Stimulated activated naive B cell treated with anti-CD40 and anti-IgM and Interleukin-4, amounts not matched to agents 10 μg/mL and 1 μg/mL and 100 μg/mL, for 72 hours (primary cell): Measurements from ENCODE around the gene NYNRIN.

Source experiments
- ATAC-seq, 2 donors: fragments of 150-1000 bp; cut with Tn5 transposase; replicated peaks; 2 replicates each; pipeline ENCODE4 v1.10.0; 2021; ENCODE audit warnings: moderate library complexity in 1 of 2
- DNase-seq: peaks from one replicate; pipeline ENCODE4 v3.0.0; 2021
- H3K27ac Mint-ChIP-seq: one replicate; pipeline ENCODE4 v1.8.0; 2022; ENCODE audit warnings: mild to moderate bottlenecking, mixed read lengths
- H3K27me3 Mint-ChIP-seq, 2 donors: one replicate each; pipeline ENCODE4 v1.8.0; 2022; ENCODE audit warnings: mixed read lengths in 2 of 2
- H3K36me3 Mint-ChIP-seq, 2 donors: one replicate each; pipeline ENCODE4 v1.8.0; 2022; ENCODE audit warnings: mixed read lengths in 2 of 2, mild to moderate bottlenecking in 1 of 2
- H3K4me1 Mint-ChIP-seq, 2 donors: one replicate each; pipeline ENCODE4 v1.8.0; 2022; ENCODE audit warnings: mixed read lengths in 2 of 2, mild to moderate bottlenecking in 1 of 2
- H3K4me3 Mint-ChIP-seq, 2 donors: one replicate each; pipeline ENCODE4 v1.8.0; 2022; ENCODE audit warnings: mild to moderate bottlenecking in 2 of 2, mixed read lengths in 2 of 2, moderate library complexity in 1 of 2
- H3K9me3 Mint-ChIP-seq, 2 donors: one replicate each; pipeline ENCODE4 v1.8.0; 2022; ENCODE audit warnings: mixed read lengths in 2 of 2, mild to moderate bottlenecking in 1 of 2

The NYNRIN gene

DNA sequence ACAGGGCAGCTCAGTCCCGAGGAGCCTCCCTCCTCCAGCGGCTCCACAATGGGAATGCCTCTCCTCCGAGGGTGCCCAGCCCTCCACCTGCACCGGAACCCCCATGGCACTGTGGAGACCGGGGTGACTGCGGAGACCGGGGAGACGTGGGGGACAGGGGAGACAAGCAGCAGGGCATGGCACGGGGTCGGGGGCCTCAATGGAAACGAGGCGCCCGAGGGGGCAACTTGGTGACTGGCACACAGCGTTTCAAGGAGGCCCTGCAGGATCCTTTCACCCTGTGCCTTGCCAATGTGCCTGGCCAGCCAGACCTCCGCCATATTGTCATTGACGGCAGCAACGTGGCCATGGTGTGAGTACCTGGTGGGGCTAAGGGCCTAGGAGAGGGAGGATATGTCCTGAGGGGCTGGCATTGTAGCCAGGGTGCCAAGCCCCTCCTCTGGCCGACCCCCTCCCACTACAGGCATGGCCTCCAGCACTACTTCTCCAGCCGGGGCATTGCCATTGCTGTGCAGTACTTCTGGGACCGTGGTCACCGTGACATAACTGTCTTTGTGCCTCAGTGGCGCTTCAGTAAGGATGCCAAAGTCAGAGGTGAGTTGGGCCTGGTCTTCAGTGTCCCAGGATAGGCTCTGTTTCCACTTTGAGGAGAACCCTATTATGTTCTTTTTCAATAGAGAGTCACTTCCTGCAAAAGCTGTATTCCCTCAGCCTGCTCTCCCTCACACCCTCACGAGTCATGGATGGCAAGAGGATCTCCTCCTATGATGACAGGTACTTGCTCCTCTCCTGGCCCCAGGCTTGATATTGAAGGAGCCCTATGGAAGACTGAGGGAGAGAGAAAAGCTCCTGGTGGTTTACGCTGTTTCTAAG lies 33.7 kb downstream of the NYNRIN start:
- no peak for ATAC-seq
- Mint-ChIP-seq H3K27me3 (no peaks in the 10 kb centered on the region), H3K27ac (no peak overlapping the region), H3K9me3 (no peaks in the 10 kb centered on the region), H3K36me3 (peaks cover 45 to 65% of the 10 kb centered on the region in 2 donors), H3K4me3 (no peak overlapping the region), H3K4me1 (peaks cover 55 to 75% of the 10 kb centered on the region in 2 donors)
- no peak for DNase-seq

DNA sequence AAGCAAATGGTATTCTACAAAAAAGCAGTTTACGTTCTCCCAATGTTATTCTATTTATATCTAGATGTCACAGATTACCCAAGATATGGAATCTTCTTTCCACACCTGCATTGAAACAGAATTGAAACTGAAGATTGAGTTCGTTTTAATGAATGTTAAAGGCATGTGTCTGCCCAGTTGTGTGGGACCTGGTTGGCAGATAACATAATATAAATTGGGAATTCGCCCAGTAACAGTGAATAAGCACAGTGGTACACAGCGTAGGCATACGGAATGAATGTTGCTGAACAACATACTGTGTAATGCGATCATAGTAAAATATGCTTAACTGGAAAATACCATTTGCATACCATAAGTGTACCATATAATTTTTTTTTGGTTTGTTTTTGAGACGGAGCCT lies 35.2 kb downstream of the NYNRIN start:
- Mint-ChIP-seq H3K4me1 (peaks cover 56 to 78% of the 10 kb centered on the region in 2 donors), H3K9me3 (no peaks in the 10 kb centered on the region), H3K27me3 (no peaks in the 10 kb centered on the region), H3K27ac (no peak overlapping the region), H3K4me3 (no peak overlapping the region), H3K36me3 (peaks cover 51 to 70% of the 10 kb centered on the region in 2 donors)
- ATAC-seq: no peak
- no peak for DNase-seq

DNA sequence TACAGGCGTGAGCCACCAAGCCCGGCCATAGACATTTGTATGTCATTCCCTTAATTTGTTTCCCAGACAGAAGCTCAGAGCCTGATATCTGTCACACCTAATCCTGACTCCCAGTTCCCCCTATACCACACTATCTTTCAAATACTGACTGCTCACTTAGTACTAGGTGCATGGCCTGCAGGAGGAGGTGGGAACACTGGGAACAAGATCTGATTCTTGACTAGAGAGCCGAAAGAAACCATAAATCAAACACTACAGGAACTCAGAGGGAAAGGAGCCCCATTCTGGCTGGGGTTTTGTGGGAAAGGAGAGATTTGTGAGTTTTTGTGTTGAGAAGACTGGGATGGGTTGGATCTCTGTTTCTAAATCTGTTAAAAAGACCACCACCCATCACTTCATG lies 35.9 kb downstream of the NYNRIN start:
- H3K27ac Mint-ChIP-seq: peak overlapping the region; percentile 91
- H3K36me3 Mint-ChIP-seq: peaks cover 55 to 71% of the 10 kb centered on the region in 2 donors
- peaks cover 56 to 78% of the 10 kb centered on the region in 2 donors for H3K4me1 Mint-ChIP-seq
- DNase-seq (no peak), ATAC-seq (no peak)
- no peak overlapping the region for H3K4me3 Mint-ChIP-seq
- no peaks in the 10 kb centered on the region for H3K9me3 Mint-ChIP-seq
- H3K27me3 Mint-ChIP-seq: no peaks in the 10 kb centered on the region

DNA sequence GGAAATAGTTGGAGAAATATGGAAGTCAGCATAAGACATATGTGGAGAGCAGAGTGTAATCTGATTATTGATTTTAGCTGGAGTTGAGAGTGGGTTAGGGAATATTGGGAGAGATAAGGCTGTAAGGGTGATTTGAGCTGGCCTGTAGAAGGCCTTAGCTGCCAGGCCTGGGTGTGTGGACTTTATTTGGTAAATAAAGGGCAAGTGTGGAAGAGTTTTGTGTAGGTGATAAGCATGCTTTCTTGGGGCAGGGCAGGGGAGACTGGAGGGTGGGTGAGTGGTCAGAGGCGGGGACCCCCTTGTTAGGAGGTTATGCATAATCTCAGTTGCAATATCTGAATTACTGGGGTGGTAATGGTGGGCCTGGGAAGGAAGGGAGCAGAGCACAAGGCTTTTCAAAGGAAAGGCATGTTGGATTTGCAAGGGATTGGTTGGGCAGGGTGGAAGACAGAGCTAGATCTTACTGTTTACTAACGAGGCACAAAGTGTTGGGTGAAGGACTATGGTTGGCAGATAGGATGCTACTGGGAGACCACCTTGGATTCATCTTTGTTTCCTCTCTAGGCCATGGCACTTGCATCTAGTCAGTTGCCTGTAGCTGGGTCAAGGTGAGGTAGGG lies 36.5 kb downstream of the NYNRIN start:
- no peaks in the 10 kb centered on the region for H3K9me3 Mint-ChIP-seq
- peaks cover 56 to 81% of the 10 kb centered on the region in 2 donors for H3K4me1 Mint-ChIP-seq
- H3K27ac Mint-ChIP-seq: peak overlapping the region; percentile 91
- peaks cover 55 to 77% of the 10 kb centered on the region in 2 donors for H3K36me3 Mint-ChIP-seq
- H3K4me3 Mint-ChIP-seq: no peak overlapping the region
- H3K27me3 Mint-ChIP-seq: no peaks in the 10 kb centered on the region
- ATAC-seq (no peak), DNase-seq (no peak)

DNA sequence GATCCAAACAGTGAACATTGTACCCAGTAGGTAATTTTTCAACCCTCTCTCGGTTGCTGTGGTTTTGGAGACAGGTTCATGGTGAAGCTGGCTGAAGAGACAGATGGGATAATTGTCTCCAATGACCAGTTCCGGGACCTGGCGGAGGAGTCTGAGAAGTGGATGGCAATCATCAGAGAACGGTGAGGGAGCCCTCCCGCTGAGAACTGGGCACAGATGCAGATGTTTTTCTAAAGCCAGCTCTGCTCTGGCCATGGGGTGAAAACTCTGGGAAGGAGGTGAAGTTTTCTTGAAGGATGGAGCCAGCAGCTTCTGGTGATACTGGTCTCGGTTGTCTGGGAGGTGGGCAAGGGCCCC lies 37.2 kb downstream of the NYNRIN start:
- Mint-ChIP-seq H3K27ac (peak overlapping the region; percentile 91), H3K4me1 (peaks cover 61 to 85% of the 10 kb centered on the region in 2 donors)

GRCh38 chr14:24436355-24437019 lies 37.7 kb downstream of the NYNRIN start:
- no peaks in the 10 kb centered on the region for H3K27me3 Mint-ChIP-seq
- peak overlapping the region; percentile 93 for H3K27ac Mint-ChIP-seq
- ATAC-seq: peak; percentile 62
- H3K4me3 Mint-ChIP-seq: peak overlapping the region; percentile 52 to 54
- H3K4me1 Mint-ChIP-seq: peaks cover 56 to 85% of the 10 kb centered on the region in 2 donors
- no peaks in the 10 kb centered on the region for H3K9me3 Mint-ChIP-seq
- DNase-seq: no peak
- peaks cover 51 to 77% of the 10 kb centered on the region in 2 donors for H3K36me3 Mint-ChIP-seq

More for the DNA sequence above, 37.2 kb downstream of the NYNRIN start:
- DNase-seq (no peak), ATAC-seq (no peak)
- H3K36me3 Mint-ChIP-seq: peaks cover 55 to 80% of the 10 kb centered on the region in 2 donors
- no peaks in the 10 kb centered on the region for H3K9me3 Mint-ChIP-seq
- H3K4me3 Mint-ChIP-seq: peak overlapping the region; percentile 31 to 47
- no peaks in the 10 kb centered on the region for H3K27me3 Mint-ChIP-seq

GRCh38 chr14:24437020-24437735 lies 38.4 kb downstream of the NYNRIN start:
- Mint-ChIP-seq H3K4me3 (peak overlapping the region; percentile 52 to 54), H3K27me3 (no peaks in the 10 kb centered on the region), H3K36me3 (peaks cover 47 to 75% of the 10 kb centered on the region in 2 donors), H3K27ac (peak overlapping the region; percentile 93), H3K9me3 (no peaks in the 10 kb centered on the region), H3K4me1 (peaks cover 54 to 85% of the 10 kb centered on the region in 2 donors)
- DNase-seq (no peak), ATAC-seq (no peak)

- DNase-seq (no peak), ATAC-seq (no peak)
- Mint-ChIP-seq H3K27ac (peak overlapping the region; percentile 93), H3K36me3 (peaks cover 47 to 79% of the 10 kb centered on the region in 2 donors), H3K4me3 (no peak overlapping the region), H3K9me3 (no peaks in the 10 kb centered on the region), H3K27me3 (no peaks in the 10 kb centered on the region), H3K4me1 (peaks cover 54 to 84% of the 10 kb centered on the region in 2 donors)
Measured at GRCh38 chr14:24437736-24438067, 38.9 kb downstream of the NYNRIN start.

- Mint-ChIP-seq H3K4me3 (no peak overlapping the region), H3K36me3 (peaks cover 40 to 76% of the 10 kb centered on the region in 2 donors), H3K27me3 (no peaks in the 10 kb centered on the region), H3K27ac (peak overlapping the region; percentile 54), H3K4me1 (peaks cover 51 to 76% of the 10 kb centered on the region in 2 donors), H3K9me3 (no peaks in the 10 kb centered on the region)
- ATAC-seq: no peak
- DNase-seq: no peak
Measured at GRCh38 chr14:24438223-24439097, 39.7 kb downstream of the NYNRIN start.

DNA sequence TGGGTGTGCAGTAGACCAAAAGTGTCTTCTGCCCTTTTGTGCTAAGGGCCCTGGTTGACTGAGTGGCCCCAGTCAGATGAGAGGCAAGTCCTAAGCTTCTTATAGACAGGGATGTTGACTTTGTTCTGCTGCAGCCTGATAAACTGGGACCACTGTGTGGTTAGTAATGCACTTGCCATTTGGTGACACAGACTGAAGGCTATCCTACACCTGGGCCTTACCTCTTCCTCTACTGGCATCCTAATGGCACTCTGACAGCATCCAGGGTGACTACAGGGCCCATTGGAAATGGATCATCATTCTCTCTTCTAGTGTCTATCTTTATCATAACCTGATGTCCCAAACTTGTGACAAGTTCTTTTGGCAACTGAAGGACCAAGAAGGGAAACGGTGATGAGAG lies 40.5 kb downstream of the NYNRIN start:
- Mint-ChIP-seq H3K36me3 (peaks cover 38 to 76% of the 10 kb centered on the region in 2 donors), H3K4me1 (peaks cover 52 to 75% of the 10 kb centered on the region in 2 donors), H3K27ac (peak overlapping the region; percentile 11), H3K4me3 (no peak overlapping the region), H3K27me3 (no peaks in the 10 kb centered on the region), H3K9me3 (no peaks in the 10 kb centered on the region)
- DNase-seq (no peak), ATAC-seq (no peak)

DNA sequence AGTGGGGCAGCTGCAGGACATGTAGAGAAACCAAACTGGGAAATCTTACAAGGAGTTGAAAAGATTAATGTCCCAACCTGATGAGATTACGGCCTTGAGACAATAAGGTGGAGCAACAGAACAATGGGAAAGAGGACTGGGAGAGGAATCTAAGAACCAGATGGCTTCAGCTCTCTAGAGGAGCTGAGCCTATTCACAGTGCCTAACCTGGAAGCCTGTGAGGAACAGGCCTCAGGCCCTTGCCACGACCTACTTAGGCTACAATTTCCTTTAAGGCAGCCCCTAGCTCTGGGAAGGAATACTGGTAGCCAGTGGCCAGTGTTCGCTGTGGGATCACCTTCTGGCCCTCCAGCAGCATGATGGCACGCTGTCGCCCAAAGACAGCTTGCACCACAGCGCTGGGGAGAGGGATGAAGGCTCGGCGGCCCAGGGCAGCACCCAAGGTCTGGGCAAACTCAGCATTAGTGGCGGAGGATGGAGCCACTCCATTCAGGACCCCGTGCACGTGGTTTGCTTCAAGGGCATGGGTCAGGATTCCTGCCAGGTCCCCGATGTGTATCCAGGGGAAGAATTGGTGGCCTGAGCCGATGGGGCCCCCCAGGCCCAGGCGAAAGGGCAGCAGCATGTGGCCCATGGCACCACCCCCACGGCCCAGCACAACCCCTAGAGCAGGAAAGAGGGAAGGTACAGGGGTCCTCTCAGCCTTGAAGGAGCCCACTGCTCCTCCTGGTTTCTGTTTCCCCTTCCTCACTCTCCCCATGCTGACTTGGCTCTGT lies 41.2 kb downstream of the NYNRIN start:
- Mint-ChIP-seq H3K4me3 (no peak overlapping the region), H3K27ac (peak overlapping the region; percentile 0), H3K36me3 (peaks cover 35 to 74% of the 10 kb centered on the region in 2 donors), H3K27me3 (no peaks in the 10 kb centered on the region), H3K4me1 (peaks cover 47 to 68% of the 10 kb centered on the region in 2 donors), H3K9me3 (peaks cover 0 to 1% of the 10 kb centered on the region in 2 donors)
- ATAC-seq (no peak), DNase-seq (no peak)

- peaks cover 0 to 3% of the 10 kb centered on the region in 2 donors for H3K9me3 Mint-ChIP-seq
- H3K27me3 Mint-ChIP-seq: no peaks in the 10 kb centered on the region
- H3K27ac Mint-ChIP-seq: peak overlapping the region; percentile 99
- H3K36me3 Mint-ChIP-seq: peaks cover 30 to 70% of the 10 kb centered on the region in 2 donors
- peak overlapping the region in 1 of 2 donors; percentile 95 for H3K4me3 Mint-ChIP-seq
- ATAC-seq (no peak), DNase-seq (no peak)
- peaks cover 39 to 60% of the 10 kb centered on the region in 2 donors for H3K4me1 Mint-ChIP-seq
Measured at GRCh38 chr14:24440606-24441399, 42.0 kb downstream of the NYNRIN start.
